HEK293 (cell line): ENCODE results near the gene SLC10A1.
"Not testable (repeated sequence)": the region's sequence is repeated elsewhere in the genome, so short reads cannot be mapped to it uniquely, and the experiment has no call there.

Experiments used
- CTCF ChIA-PET: fragments of 350-600 bp; formaldehyde crosslinking; extraction: SDS; loops from one replicate; lab custom pipeline; 2021; ENCODE audit warnings: antibody characterized with exemption; lab: Yijun Ruan, JAX
- POLR2A ChIA-PET: fragments of 300-600 bp; formaldehyde crosslinking; extraction: SDS; loops from one replicate; lab custom pipeline; 2020; ENCODE audit warnings: antibody characterized with exemption, inconsistent platforms; lab: Yijun Ruan, JAX
- H3K27ac ChIP-seq: fragments of 200-500 bp; sonication (Bioruptor generic); 2 replicates; pipeline ENCODE4 v1.5.1; 2014; ENCODE audit warnings: low read depth, low read length, control low read depth, inconsistent platforms; ENCODE audit errors: extremely low read depth
- H3K36me3 ChIP-seq, 2 experiments: fragments of 200-500 bp in 1 of 2; sonication (Bioruptor generic) in 1 of 2; 1 replicate in 1 of 2; 2 replicates in 1 of 2; pipeline ENCODE4 v1.5.1; 2014 to 2017; ENCODE audit warnings: inconsistent platforms in 2 of 2, low read length in 2 of 2; ENCODE audit not compliant: control insufficient read depth in 2 of 2, insufficient read depth in 1 of 2
- H3K4me1 ChIP-seq: fragments of 200-500 bp; sonication (Bioruptor generic); 2 replicates; pipeline ENCODE4 v1.5.1; 2014; ENCODE audit warnings: mild to moderate bottlenecking, low read length, inconsistent platforms; ENCODE audit not compliant: control insufficient read depth, insufficient read depth
- H3K4me3 ChIP-seq: 2 replicates; pipeline ENCODE4 v1.5.1; 2011; ENCODE audit warnings: low read depth, mild to moderate bottlenecking, control low read depth, low read length, moderate library complexity
- H3K9me3 ChIP-seq: fragments of 200-500 bp; sonication (Bioruptor generic); 2 replicates; pipeline ENCODE4 v1.5.1; 2014; ENCODE audit warnings: low read depth, low read length, inconsistent platforms; ENCODE audit not compliant: control insufficient read depth, insufficient read depth
- CTCF ChIP-seq: fragments of 450-650 bp; formaldehyde crosslinking; IDR thresholded peaks from 2 replicates; pipeline ENCODE4 v1.5.1; 2016; ENCODE audit warnings: missing biosample characterization, missing genetic modification characterization
- GLIS2 ChIP-seq: fragments of 450-650 bp; formaldehyde crosslinking; IDR thresholded peaks from 2 replicates; pipeline ENCODE4 v1.5.1; 2016; ENCODE audit warnings: missing biosample characterization, missing genetic modification characterization
- PBX3 ChIP-seq: sonication (generic); formaldehyde crosslinking; IDR thresholded peaks from 2 replicates; pipeline ENCODE4 v1.8.1; 2022; ENCODE audit warnings: mild to moderate bottlenecking, moderate library complexity, missing genetic modification reagents
- PRDM4 ChIP-seq: fragments of 450-650 bp; formaldehyde crosslinking; IDR thresholded peaks from 2 replicates; pipeline ENCODE4 v1.5.1; 2017; ENCODE audit warnings: missing biosample characterization, missing genetic modification characterization
- RBAK ChIP-seq: fragments of 450-650 bp; formaldehyde crosslinking; IDR thresholded peaks from 2 replicates; pipeline ENCODE4 v1.5.1; 2016; ENCODE audit warnings: missing biosample characterization, missing genetic modification characterization
- SALL2 ChIP-seq: fragments of 450-650 bp; formaldehyde crosslinking; IDR thresholded peaks from 2 replicates; pipeline ENCODE4 v1.5.0; 2017; ENCODE audit warnings: missing biosample characterization, mild to moderate bottlenecking, missing genetic modification characterization, borderline replicate concordance
- ZBTB26 ChIP-seq: fragments of 450-650 bp; formaldehyde crosslinking; optimal IDR thresholded peaks from 2 replicates; pipeline ENCODE3; 2016; ENCODE audit warnings: missing biosample characterization, mild to moderate bottlenecking, missing genetic modification characterization
- ZFP69B ChIP-seq: fragments of 450-650 bp; formaldehyde crosslinking; IDR thresholded peaks from 2 replicates; pipeline ENCODE4 v1.5.1; 2016; ENCODE audit warnings: missing biosample characterization, missing genetic modification characterization
- ZNF629 ChIP-seq: fragments of 450-650 bp; formaldehyde crosslinking; IDR thresholded peaks from 2 replicates; pipeline ENCODE4 v1.5.1; 2017; ENCODE audit warnings: missing biosample characterization, missing genetic modification characterization
- ZNF654 ChIP-seq: fragments of 450-650 bp; formaldehyde crosslinking; IDR thresholded peaks from 2 replicates; pipeline ENCODE4 v1.5.1; 2016; ENCODE audit warnings: low read depth, missing biosample characterization, missing genetic modification characterization

SLC10A1 gene

GRCh38 chr14:69815556-69815955, 18.5 kb upstream of the SLC10A1 start:
- H3K27ac ChIP-seq = no peak overlapping the region
- no peaks in the 10 kb centered on the region for H3K4me1 ChIP-seq
- H3K4me3 ChIP-seq = no peak overlapping the region
- H3K9me3 ChIP-seq = no peaks in the 10 kb centered on the region
- ChIA-PET POLR2A (no interaction called here), CTCF (interaction anchor here (0.8 to 8.1 kb wide), 4 partner anchors 197 to 501 kb away, joined by 3 to 117 read pairs (median 12); no protein-coding TSS in a partner anchor)
- no peaks in the 10 kb centered on the region for H3K36me3 ChIP-seq
- TF ChIP-seq GLIS2 (tag by site-specific recombination) = no peak

- no peaks in the 10 kb centered on the region for H3K9me3 ChIP-seq
- no peaks in the 10 kb centered on the region for H3K36me3 ChIP-seq
- H3K4me1 ChIP-seq = no peaks in the 10 kb centered on the region
- CTCF ChIA-PET = interaction anchor here (0.5 to 8.1 kb wide), 4 partner anchors 63 to 503 kb away, joined by 3 to 117 read pairs (median 12); no protein-coding TSS in a partner anchor
- TF ChIP-seq ZNF629 (no peak), PBX3 (CRISPR knock-in tag) (no peak), RBAK (no peak), PRDM4 (tag by site-specific recombination) (no peak), ZBTB26 (no peak), ZFP69B (no peak)
- POLR2A ChIA-PET = no interaction called here
- no peak overlapping the region for H3K4me3 ChIP-seq
- H3K27ac ChIP-seq = no peak overlapping the region
Measured at GRCh38 chr14:69814397-69814796, 17.4 kb upstream of the SLC10A1 start.

GRCh38 chr14:69813346-69813745, 16.3 kb upstream of the SLC10A1 start:
- H3K4me3 ChIP-seq, H3K4me1 ChIP-seq, H3K36me3 ChIP-seq, POLR2A ChIA-PET, H3K9me3 ChIP-seq, H3K27ac ChIP-seq: not testable (repeated sequence)
- CTCF ChIA-PET = interaction anchor here (0.7 to 8.1 kb wide), 5 partner anchors 64 to 719 kb away, joined by 3 to 117 read pairs (median 3); no protein-coding TSS in a partner anchor

GRCh38 chr14:69812711-69813110, 15.7 kb upstream of the SLC10A1 start:
- POLR2A ChIA-PET = no interaction called here
- no peak overlapping the region for H3K4me3 ChIP-seq
- TF ChIP-seq ZNF654 (tag by site-specific recombination) = peak; percentile 47
- peak; percentile 25; the same call in 1 of the 2 replicates for TF ChIP-seq CTCF (tag by site-specific recombination)
- no peak for TF ChIP-seq SALL2 (tag by site-specific recombination)
- CTCF ChIA-PET = interaction anchor here (0.7 to 8.1 kb wide), 4 partner anchors 65 to 719 kb away, joined by 3 to 117 read pairs (median 12); no protein-coding TSS in a partner anchor
- H3K9me3 ChIP-seq = no peaks in the 10 kb centered on the region
- H3K36me3 ChIP-seq = no peaks in the 10 kb centered on the region
- no peak overlapping the region for H3K27ac ChIP-seq
- H3K4me1 ChIP-seq = peaks cover 2% of the 10 kb centered on the region; the same call in 1 of the 2 replicates
